GM23338 (cell line): Measurements from ENCODE around the gene TRIM39. TPM values are rescaled to one million over a fixed set of nuclear protein-coding genes. Genes with fewer than 3 reads are reported as not detected.

Experiments
- ATAC-seq: fragments of 200-7000 bp; cut with Tn5 transposase; 3 replicates; pipeline ENCODE4 v1.9.1; 2020
- DNase-seq: peaks from one replicate; pipeline ENCODE4 v3.0.0-alpha.2; 2015; ENCODE audit warnings: low spot score
- H2AFZ ChIP-seq: fragments of 200-600 bp; sonication (generic); 2 replicates; pipeline ENCODE4 v1.8.0; 2016; ENCODE audit warnings: antibody characterized with exemption, mild to moderate bottlenecking, moderate library complexity
- H3F3A ChIP-seq: fragments of 200-600 bp; sonication (generic); replicated peaks from 2 replicates; pipeline ENCODE4 v1.8.0; 2017; ENCODE audit warnings: antibody characterized with exemption, mixed run types, low read depth
- H3K27ac ChIP-seq: fragments of 200-600 bp; sonication (generic); 2 replicates; pipeline ENCODE4 v1.6.1; 2016; ENCODE audit warnings: low read depth
- H3K27me3 ChIP-seq: fragments of 200-600 bp; sonication (generic); 2 replicates; pipeline ENCODE4 v1.8.0; 2016; ENCODE audit warnings: mild to moderate bottlenecking, mixed run types, moderate library complexity; ENCODE audit not compliant: insufficient read depth
- H3K36me3 ChIP-seq: fragments of 200-600 bp; sonication (generic); 2 replicates; pipeline ENCODE4 v1.8.0; 2016; ENCODE audit warnings: mild to moderate bottlenecking; ENCODE audit not compliant: insufficient read depth
- H3K4me1 ChIP-seq: fragments of 200-600 bp; sonication (generic); 2 replicates; pipeline ENCODE4 v1.8.0; 2016; ENCODE audit warnings: mild to moderate bottlenecking, moderate library complexity; ENCODE audit not compliant: insufficient read depth
- H3K4me2 ChIP-seq: fragments of 200-600 bp; sonication (generic); 2 replicates; pipeline ENCODE4 v1.7.1; 2017; ENCODE audit warnings: mixed run types
- H3K4me3 ChIP-seq: fragments of 200-600 bp; sonication (generic); 2 replicates; pipeline ENCODE4 v1.6.1; 2016; ENCODE audit warnings: mixed run types
- H3K79me2 ChIP-seq: fragments of 200-600 bp; sonication (generic); replicated peaks from 2 replicates; pipeline ENCODE4 v1.8.0; 2017; ENCODE audit warnings: mild to moderate bottlenecking; ENCODE audit not compliant: insufficient read depth
- H3K9me2 ChIP-seq: fragments of 200-600 bp; sonication (generic); 2 replicates; pipeline ENCODE4 v1.8.0; 2017; ENCODE audit not compliant: insufficient read depth
- H4K20me1 ChIP-seq: fragments of 200-600 bp; sonication (generic); replicated peaks from 2 replicates; pipeline ENCODE4 v1.8.0; 2017; ENCODE audit warnings: mild to moderate bottlenecking; ENCODE audit not compliant: insufficient read depth
- H3K27ac Mint-ChIP-seq: 2 replicates; pipeline ENCODE4 v1.8.0; 2020; ENCODE audit warnings: inconsistent platforms, mild to moderate bottlenecking, moderate library complexity, mixed read lengths
- H3K27me3 Mint-ChIP-seq: 3 replicates; pipeline ENCODE4 v1.8.0; 2022; ENCODE audit warnings: low read depth, mild to moderate bottlenecking, moderate library complexity, mixed read lengths, inconsistent platforms; ENCODE audit not compliant: insufficient read depth, poor library complexity
- H3K36me3 Mint-ChIP-seq: 3 replicates; pipeline ENCODE4 v1.8.0; 2021; ENCODE audit warnings: low read depth, mild to moderate bottlenecking, inconsistent platforms, moderate library complexity, mixed read lengths
- H3K4me1 Mint-ChIP-seq: 3 replicates; pipeline ENCODE4 v1.8.0; 2020; ENCODE audit warnings: mild to moderate bottlenecking, inconsistent platforms, mixed read lengths
- H3K4me3 Mint-ChIP-seq: 3 replicates; pipeline ENCODE4 v1.8.0; 2021; ENCODE audit warnings: moderate library complexity, mild to moderate bottlenecking, inconsistent platforms, mixed read lengths
- H3K9me3 Mint-ChIP-seq: 3 replicates; pipeline ENCODE4 v1.8.0; 2020; ENCODE audit warnings: moderate library complexity, mild to moderate bottlenecking, inconsistent platforms, mixed read lengths
- CREB1 ChIP-seq: fragments of 250-450 bp; sonication (Bioruptor Pico); IDR thresholded peaks from 2 replicates; pipeline ENCODE4 v1.5.0; 2020; ENCODE audit warnings: low read depth, mild to moderate bottlenecking, moderate library complexity
- STAT1 ChIP-seq: IDR thresholded peaks from one replicate; pipeline ENCODE4 v1.6.1; 2016; ENCODE audit warnings: antibody characterized with exemption; ENCODE audit not compliant: unreplicated experiment
- polyA plus RNA-seq: library from polyadenylated mRNA; unstranded; fragments of >200 nt; fragmentation: Nextera tagmentation; extraction: Ambion mirVana; gene quantifications from 2 replicates; pipeline ENCODE4 v1.2.1, GENCODE V29; 2016
- total RNA-seq: library from RNA; depleted of rRNA; stranded (reverse); fragments of >200 nt; shearing (Covaris generic); gene quantifications from 2 replicates; pipeline ENCODE4 v1.2.3, GENCODE V29; 2014
- TF ChIP-seq, protein P1 (sequence below): fragments of 250-450 bp; sonication (Bioruptor Pico); IDR thresholded peaks from 2 replicates; pipeline ENCODE4 v1.5.0; 2020; ENCODE audit warnings: mild to moderate bottlenecking, moderate library complexity

Gene TRIM39
- total and polyA plus RNA-seq, 2 experiments from 2014 or later, result 5.4 to 19.2 TPM

DNA sequence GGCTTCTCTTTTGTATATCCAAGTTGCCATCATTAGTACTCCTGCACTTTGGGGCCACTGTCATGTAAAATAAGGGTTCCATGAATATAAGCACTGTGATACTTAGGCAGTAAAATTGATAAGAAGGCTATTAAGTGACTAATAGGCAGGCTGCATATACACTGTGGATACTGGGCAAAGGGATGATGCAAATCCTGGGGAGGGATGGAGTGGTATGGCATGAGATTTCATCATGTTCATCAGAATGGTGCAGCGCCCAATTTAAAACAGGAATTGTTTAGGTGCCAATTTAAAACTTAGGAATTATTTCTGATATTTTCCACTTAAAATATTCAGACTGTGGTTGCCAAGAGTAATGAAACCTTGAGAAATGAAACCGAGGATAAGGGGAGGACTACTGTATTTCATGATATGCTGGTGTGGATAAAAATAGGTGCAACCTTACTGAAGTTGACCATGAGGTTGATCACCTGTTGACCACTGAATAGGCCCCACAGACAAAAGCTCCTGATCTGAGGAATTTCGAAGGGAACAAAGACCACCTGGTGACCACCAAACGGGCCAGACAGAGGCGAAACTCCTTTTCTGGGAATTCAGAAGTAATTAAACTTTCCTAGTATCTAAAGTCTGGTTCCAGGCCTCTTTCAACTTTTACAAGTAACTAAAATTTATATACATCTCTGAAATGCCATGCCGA lies 4.9 kb upstream of the TRIM39 start:
- no peaks in the 10 kb centered on the region for H3K27me3 ChIP-seq
- H3K9me2 ChIP-seq, result no peaks in the 10 kb centered on the region
- Mint-ChIP-seq H3K4me3 (peak overlapping the region; percentile 65), H3K9me3 (no peaks in the 10 kb centered on the region), H3K4me1 (peaks cover 68% of the 10 kb centered on the region), H3K36me3 (peaks cover 24% of the 10 kb centered on the region; the same call in 2 of the 3 replicates), H3K27me3 (peaks cover 16% of the 10 kb centered on the region), H3K27ac (peak overlapping the region; percentile 95)
- H3K36me3 ChIP-seq, result no peaks in the 10 kb centered on the region
- peak; percentile 76 for DNase-seq
- no peak overlapping the region for H2AFZ ChIP-seq
- H3F3A ChIP-seq, result no peaks in the 10 kb centered on the region
- peaks cover 66% of the 10 kb centered on the region for H3K4me1 ChIP-seq
- peaks cover 19% of the 10 kb centered on the region for H4K20me1 ChIP-seq
- peak overlapping the region; percentile 77 for H3K4me2 ChIP-seq
- peak overlapping the region; percentile 39 for H3K4me3 ChIP-seq
- peak; percentile 4; the same call in 1 of the 3 replicates for ATAC-seq
- peak overlapping the region; percentile 96 for H3K27ac ChIP-seq
- TF ChIP-seq, protein P1, sequence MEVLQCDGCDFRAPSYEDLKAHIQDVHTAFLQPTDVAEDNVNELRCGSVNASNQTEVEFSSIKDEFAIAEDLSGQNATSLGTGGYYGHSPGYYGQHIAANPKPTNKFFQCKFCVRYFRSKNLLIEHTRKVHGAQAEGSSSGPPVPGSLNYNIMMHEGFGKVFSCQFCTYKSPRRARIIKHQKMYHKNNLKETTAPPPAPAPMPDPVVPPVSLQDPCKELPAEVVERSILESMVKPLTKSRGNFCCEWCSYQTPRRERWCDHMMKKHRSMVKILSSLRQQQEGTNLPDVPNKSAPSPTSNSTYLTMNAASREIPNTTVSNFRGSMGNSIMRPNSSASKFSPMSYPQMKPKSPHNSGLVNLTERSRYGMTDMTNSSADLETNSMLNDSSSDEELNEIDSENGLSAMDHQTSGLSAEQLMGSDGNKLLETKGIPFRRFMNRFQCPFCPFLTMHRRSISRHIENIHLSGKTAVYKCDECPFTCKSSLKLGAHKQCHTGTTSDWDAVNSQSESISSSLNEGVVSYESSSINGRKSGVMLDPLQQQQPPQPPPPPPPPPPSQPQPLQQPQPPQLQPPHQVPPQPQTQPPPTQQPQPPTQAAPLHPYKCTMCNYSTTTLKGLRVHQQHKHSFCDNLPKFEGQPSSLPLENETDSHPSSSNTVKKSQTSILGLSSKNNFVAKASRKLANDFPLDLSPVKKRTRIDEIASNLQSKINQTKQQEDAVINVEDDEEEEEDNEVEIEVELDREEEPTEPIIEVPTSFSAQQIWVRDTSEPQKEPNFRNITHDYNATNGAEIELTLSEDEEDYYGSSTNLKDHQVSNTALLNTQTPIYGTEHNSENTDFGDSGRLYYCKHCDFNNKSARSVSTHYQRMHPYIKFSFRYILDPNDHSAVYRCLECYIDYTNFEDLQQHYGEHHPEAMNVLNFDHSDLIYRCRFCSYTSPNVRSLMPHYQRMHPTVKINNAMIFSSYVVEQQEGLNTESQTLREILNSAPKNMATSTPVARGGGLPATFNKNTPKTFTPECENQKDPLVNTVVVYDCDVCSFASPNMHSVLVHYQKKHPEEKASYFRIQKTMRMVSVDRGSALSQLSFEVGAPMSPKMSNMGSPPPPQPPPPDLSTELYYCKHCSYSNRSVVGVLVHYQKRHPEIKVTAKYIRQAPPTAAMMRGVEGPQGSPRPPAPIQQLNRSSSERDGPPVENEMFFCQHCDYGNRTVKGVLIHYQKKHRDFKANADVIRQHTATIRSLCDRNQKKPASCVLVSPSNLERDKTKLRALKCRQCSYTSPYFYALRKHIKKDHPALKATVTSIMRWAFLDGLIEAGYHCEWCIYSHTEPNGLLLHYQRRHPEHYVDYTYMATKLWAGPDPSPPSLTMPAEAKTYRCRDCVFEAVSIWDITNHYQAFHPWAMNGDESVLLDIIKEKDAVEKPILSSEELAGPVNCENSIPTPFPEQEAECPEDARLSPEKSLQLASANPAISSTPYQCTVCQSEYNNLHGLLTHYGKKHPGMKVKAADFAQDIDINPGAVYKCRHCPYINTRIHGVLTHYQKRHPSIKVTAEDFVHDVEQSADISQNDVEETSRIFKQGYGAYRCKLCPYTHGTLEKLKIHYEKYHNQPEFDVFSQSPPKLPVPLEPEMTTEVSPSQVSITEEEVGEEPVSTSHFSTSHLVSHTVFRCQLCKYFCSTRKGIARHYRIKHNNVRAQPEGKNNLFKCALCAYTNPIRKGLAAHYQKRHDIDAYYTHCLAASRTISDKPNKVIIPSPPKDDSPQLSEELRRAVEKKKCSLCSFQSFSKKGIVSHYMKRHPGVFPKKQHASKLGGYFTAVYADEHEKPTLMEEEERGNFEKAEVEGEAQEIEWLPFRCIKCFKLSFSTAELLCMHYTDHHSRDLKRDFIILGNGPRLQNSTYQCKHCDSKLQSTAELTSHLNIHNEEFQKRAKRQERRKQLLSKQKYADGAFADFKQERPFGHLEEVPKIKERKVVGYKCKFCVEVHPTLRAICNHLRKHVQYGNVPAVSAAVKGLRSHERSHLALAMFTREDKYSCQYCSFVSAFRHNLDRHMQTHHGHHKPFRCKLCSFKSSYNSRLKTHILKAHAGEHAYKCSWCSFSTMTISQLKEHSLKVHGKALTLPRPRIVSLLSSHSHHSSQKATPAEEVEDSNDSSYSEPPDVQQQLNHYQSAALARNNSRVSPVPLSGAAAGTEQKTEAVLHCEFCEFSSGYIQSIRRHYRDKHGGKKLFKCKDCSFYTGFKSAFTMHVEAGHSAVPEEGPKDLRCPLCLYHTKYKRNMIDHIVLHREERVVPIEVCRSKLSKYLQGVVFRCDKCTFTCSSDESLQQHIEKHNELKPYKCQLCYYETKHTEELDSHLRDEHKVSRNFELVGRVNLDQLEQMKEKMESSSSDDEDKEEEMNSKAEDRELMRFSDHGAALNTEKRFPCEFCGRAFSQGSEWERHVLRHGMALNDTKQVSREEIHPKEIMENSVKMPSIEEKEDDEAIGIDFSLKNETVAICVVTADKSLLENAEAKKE, result peak; percentile 76
- TF ChIP-seq CREB1 (no peak; the same call in 1 of the 2 replicates), STAT1 (no peak)
- H3K79me2 ChIP-seq, result peaks cover 87% of the 10 kb centered on the region
